ENCODE results near the gene PPP1R16B.

The PPP1R16B gene

GRCh38 chr20:38878866-38879265, 73.4 kb downstream of the PPP1R16B start:
- peak; percentile 30 for DNase-seq

DNA sequence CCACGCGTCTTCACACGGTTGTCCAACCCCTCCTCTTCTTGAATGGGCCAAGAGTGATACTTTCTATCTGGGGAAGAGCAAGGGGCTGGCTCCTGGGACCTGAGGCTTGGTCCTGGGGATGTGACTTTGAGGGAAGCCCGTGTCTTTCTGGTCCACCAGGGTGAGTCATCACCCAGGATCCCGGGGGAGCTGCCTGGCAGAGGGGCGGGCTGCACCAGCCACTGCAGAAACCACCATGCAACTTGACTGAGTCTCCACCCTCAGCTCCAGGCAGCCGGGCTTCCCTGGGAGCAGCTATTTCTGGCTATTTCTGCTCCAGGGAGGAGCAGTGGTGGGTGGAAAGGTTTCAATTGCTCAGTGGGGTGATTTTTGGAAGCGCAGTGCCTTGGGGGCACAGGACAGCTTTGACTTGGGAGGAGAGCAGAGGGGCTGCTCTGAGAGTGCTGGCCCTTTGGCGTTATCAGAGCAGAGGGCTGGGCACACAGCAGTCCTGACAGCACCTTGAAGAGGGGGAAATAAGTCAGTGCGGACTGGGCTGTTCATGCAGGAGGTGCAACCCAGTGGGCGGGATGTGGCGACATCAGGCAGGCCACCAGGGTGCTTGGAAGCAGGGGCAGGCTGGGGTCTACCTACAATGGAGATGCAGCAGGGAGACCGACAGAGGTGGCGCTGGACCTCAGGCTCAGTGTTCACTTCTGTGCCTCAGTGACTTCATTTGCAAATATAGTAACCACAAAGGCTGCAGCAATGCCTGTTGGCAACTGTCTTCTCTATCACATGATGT, 75.6 kb downstream of the PPP1R16B start:
- DNase-seq, result peak; percentile 28

DNA sequence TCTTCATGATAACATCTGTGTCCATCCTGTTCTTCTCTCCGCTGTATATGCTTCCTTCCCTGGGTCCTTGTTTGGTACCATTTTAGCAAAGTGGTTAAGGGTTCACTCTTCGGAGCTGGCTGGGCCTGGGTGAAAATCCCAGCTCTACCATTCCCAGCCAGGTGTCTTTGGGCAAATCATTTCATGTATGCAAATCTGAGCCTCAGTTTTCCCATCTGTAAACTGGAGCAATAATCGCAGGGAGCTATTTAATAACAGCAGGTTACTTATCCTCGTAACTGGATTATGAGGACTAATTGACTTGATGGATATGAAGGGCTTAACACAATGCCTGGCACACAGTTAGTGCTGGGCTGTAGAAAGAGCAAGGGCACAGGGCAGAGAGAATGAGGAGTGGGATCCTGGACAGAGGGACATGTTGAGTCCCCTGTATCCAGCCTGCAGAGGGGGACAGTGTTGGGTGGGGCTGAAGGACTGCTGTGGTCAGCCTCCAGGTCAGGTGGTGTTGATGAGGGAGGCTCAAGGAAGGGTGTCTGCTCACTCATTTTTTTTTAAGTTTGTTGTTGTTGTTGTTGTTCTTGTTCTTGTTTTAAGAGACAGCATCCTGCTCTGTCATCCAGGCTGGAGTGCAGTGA, 76.4 kb downstream of the PPP1R16B start:
- no peak for DNase-seq

- no peak for DNase-seq
Measured at GRCh38 chr20:38882600-38882999, 77.1 kb downstream of the PPP1R16B start.

GRCh38 chr20:38883081-38883980, 77.8 kb downstream of the PPP1R16B start:
- peak; percentile 40 for DNase-seq

DNA sequence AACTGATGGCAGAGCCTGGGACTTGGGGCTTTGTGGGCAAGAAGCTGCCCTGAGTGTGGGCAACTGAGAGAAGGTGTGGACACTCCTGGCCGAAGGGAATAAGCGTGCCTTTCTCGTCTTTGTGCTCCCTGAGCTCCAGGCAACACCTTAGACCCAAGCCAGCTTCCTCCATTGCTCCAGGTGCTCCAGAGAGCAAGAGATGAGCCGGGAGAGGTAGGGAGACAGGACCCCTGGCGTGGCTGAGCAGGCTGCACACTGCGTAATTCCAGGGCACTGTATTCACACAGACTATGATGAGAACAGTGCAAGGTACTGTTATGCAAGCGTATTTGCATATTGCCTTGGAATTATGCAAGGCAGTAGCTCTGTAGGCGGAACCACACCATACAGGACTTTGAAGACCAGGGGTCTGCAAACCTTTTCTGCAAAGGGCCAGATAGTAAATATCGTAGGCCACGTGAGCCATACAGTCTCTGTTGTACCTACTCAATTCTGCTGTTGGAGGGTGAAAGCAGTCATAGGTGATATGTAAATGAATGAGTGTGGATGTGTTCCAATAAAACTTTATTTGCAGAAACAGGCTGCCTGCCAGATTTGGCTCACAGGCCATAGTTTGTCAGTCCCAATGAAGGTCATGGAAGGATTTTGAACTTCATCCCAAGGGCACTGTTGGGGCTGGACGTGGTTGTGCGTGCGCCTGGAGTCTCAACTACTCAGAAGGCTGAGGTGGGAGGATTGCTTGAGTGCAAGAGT, 78.7 kb downstream of the PPP1R16B start:
- no peak for DNase-seq

DNA sequence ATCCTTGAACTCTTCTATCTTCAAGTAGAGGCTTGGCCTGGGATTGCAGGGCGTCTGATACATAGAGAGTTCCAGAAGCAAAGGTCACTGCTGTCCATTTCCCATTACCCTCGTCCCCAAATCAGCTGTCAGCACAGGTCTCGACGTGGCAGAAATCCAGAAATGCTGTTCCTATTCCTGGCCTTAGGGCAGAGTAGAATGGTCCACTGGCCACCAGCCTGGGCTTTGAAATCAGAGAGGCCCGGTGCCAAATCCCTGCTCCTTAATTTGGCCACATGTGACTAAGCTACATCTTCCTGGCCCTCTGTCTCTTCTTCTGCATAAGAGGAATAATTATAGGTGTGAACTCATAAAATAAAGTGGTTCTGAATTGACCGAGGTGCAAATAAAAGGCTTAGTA, 79.9 kb downstream of the PPP1R16B start:
- DNase-seq, result no peak

DNA sequence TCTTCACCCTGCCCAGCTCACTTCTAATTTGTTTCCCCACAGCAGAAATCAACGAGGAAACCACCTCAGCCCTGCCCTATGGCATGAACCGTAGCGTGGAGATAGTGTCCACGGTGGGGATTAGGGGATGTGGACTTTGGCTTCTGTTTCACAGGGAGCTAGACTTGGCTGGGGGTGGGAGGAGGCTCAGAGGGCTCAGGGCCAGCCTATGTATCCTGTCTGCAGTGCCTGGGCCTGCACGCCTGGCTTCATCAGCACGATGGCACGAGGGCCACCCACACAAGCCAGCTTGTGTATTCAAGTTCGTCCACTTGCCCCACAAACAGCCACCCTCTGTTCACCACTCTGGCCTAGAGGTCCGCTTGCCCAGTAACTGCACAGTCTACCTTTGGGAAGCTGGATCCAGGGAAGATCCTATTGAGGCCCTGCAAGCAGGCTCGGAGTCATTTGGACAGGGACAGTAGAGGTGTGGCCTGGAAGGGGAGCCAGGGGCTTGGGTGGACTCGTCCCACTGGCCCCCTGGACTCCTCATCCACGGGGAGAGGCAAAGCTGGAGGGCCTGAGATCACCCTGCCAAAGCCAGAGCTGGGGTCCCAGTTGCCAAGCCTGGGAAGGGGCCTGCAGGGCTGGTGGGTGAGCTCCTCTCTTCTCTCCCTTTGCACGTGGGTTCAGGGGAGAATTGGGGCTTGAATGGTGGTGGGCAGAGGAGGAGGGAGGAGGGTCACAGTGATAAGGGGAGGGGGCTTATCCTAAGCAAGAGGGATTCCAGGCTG, 82.7 kb downstream of the PPP1R16B start:
- no peak for DNase-seq

GRCh38 chr20:38889050-38889449, 83.6 kb downstream of the PPP1R16B start:
- DNase-seq, result no peak

GRCh38 chr20:38889792-38890496, 84.4 kb downstream of the PPP1R16B start:
- no peak for DNase-seq

- DNase-seq, result no peak
Measured at GRCh38 chr20:38890497-38890818, 85.0 kb downstream of the PPP1R16B start.

GRCh38 chr20:38892091-38892981, 86.8 kb downstream of the PPP1R16B start:
- DNase-seq, result no peak

DNA sequence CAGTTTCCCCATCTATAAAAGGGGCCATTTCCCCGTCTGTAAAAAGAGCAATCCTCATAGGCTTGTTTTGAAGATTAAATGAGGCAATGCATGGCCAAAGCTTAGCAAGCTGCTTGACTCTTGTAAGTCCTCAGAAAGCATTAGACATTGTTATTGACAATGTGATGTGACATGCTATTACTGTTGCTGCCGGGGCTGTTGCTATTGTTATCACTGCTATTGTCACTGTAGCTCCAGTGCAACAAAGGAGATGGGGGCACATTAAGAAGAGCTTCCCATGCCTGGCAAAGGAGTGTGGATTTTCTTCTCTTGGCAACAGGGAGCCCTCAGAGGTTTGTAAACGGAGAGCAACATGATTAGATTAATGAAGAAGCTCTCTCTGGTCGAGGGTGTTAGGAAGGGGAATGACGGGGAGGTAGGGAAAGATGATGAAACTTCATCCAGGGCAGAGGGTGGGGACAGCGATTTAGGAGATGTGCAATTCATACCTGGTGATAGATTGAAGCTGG, 87.6 kb downstream of the PPP1R16B start:
- DNase-seq, result no peak

DNA sequence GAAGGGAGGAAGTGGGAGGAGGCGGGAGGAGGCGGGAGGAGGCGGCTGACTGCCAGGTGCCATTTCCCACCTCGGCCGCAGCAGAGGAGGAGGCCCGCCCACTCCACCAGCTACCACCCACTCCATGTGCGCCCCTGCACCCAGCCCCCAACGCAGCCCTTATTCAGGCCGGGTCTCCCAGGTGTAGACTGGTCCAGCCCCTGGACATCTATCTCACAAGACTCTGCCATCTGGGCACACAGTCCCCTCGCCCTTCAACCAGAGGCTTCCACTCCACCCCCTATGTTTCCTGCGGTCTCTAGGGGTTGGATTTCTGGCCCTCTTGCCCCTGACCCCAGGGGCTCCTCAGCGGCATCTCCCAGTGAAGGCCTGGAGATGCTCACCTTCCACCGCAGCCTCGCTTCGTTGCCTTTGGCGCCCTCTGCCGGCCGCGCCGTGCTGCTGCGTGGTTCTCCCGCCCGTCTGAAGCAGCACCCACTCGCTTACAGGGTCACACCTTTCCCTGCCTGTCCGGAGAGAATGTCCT, 88.1 kb downstream of the PPP1R16B start:
- DNase-seq, result peak; percentile 31

GRCh38 chr20:38894091-38894847, 88.8 kb downstream of the PPP1R16B start:
- no peak for DNase-seq

DNA sequence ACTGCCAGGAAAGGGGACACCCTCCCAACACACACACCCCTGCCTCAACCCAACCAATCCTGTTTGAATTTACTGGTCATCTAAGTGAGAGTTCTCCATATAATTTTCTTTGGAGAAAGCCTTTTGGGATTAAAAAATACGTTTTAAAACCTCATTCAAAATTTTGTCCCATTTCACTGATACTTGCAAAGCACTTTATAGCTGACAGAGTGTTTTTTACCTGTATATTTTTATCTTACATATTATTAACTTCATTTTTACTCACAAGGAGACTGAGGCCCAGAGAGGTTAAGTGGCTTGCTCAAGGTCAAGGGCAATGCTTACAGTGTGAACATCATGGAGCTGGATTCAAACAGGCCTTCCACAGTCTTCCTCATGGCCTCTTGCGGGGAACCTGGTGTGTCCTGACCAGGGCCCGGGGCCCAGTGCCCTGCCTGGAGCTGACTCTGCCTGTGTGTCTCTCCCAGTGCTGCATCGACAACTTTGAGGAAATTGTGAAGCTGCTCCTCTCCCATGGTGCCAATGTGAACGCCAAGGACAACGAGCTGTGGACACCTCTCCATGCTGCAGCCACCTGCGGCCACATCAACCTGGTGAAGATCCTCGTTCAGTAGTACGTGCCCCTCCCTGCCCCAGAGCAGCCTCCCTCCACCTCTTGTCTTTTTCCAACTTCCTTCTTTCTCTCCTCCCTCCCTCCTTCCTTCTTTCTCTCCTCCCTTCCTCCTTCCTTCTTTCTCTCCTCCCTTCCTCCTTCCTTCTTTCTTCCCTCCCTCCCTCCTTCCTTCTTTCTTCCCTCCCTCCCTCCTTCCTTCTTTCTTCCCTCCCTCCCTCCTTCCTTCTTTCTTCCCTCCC, 89.8 kb downstream of the PPP1R16B start:
- no peak for DNase-seq

DNA sequence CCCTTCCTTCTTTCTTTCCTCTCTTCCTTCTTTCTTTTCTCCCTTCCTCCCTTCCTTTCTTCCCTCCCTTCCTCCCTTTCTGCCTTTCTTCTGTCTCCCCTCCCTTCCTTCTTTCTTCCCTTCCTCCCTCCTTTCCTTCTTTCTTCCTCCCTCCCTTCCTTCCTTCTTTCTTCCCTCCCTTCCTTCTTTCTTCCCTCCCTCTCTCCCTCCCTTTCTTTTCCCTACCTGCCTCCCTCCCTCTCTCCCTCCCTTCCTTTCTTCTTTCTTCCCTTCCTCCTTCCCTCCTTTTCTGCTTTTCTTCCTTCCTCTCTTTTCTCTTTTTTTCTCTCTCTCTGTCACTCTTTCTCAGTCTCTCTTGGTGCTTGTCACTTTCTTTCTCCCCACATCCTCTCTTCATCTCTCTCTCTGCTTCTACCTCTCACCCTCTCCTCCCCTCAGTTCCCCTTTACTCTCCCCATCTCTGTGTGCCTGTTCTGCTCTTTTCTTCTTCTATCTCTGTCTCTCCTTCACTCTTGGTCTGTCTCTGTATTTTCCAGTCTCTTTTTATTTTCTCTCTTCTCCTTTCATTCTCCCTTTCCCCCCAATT, 90.6 kb downstream of the PPP1R16B start:
- no peak for DNase-seq

Measured in fibroblast of skin of back (primary cell).